Muscle layer of duodenum (tissue), 2 donors: ENCODE results near the gene AKAP8.

ENCODE experiments used
- H3K27ac ChIP-seq: one replicate; pipeline ENCODE4 v1.7.0; 2013; ENCODE audit warnings: mild to moderate bottlenecking, low read length
- H3K27me3 ChIP-seq: one replicate; pipeline ENCODE4 v1.7.0; 2013; ENCODE audit warnings: low read depth, mild to moderate bottlenecking, control low read depth, low read length
- H3K36me3 ChIP-seq, 2 donors: one replicate each; pipeline ENCODE4 v1.7.0; 2013; ENCODE audit warnings: low read length in 2 of 2, control low read depth in 1 of 2, mild to moderate bottlenecking in 1 of 2; ENCODE audit not compliant: insufficient read depth in 2 of 2, control insufficient read depth in 1 of 2
- H3K4me1 ChIP-seq, 2 donors: one replicate each; pipeline ENCODE4 v1.7.0; 2013; ENCODE audit warnings: low read length in 2 of 2, mild to moderate bottlenecking in 2 of 2, control low read depth in 1 of 2, moderate library complexity in 1 of 2; ENCODE audit not compliant: insufficient read depth in 2 of 2, control insufficient read depth in 1 of 2
- H3K4me3 ChIP-seq, 2 donors: one replicate each; pipeline ENCODE4 v1.7.0; 2013; ENCODE audit warnings: low read length in 2 of 2, low read depth in 1 of 2, mild to moderate bottlenecking in 1 of 2
- H3K9me3 ChIP-seq, 2 donors: one replicate each; pipeline ENCODE4 v1.7.0; 2013; ENCODE audit warnings: low read length in 2 of 2, control low read depth in 1 of 2, mild to moderate bottlenecking in 1 of 2; ENCODE audit not compliant: control insufficient read depth in 1 of 2
- donor health status: healthy.

The AKAP8 gene

DNA sequence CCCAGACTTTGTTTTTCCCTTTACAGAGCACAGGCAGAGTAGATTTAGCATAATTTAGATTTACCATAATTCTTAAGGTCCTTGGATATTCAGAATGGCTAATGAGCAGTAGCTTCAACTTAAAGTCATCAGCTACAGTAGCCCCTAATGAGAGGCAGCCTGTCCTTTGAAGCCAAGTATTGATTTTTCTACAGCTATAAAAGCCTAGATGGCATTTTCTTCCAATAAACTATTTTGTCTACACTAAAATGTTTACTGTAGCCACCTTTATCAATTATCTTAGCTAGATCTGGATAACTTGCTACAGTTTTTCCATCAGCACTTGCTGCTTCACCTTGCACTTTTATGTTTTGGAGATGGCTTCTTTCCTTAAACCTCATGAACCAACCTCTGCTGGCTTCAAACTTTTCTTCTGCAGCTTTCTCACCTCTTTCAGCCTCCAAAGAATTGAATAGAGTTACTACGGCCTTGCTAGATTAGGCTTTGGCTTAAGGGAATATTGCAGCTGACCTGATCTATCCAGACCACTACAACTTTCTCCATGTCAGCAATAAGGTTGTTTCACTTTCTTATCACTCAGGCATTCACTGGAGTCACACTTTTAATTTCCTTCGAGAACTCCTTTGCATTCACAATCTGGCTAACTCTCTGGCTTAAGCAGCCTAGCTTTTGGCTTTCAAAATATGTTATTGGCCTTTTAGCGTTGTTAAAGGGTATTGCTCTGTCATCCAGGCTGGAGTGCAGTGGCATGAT, 73.8 kb downstream of the AKAP8 start:
- H3K27ac ChIP-seq: no peak overlapping the region
- H3K4me3 ChIP-seq: no peak overlapping the region
- H3K36me3 ChIP-seq: no peaks in the 10 kb centered on the region
- no peaks in the 10 kb centered on the region for H3K27me3 ChIP-seq
- peaks cover 13 to 53% of the 10 kb centered on the region in 2 donors for H3K4me1 ChIP-seq
- no peaks in the 10 kb centered on the region for H3K9me3 ChIP-seq

DNA sequence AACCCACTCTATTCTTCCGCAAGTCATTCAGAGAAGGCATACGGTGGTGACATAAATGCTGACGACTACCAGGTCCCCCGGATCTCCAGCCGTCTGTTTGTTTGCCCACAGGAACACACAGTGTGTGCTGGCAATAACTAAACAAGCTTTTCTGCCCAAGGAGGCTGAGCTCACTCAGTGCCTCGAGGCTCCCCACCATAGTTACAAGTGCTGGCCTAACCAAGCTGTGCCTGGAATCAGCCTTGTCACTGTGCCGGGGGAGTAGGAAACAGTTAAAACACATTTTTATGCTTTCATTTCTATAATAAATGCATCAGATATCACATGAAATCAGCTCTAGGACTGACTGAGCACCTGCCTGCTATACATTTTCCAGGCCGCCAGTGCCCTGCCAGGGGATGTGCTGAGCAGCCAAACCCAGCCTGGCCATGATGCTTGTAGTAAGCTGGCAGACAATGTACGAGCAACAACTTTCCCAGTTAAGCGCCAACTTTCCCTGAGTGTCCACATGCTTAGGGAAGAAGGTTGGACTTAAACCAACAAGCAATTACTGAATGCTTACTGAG, 75.4 kb downstream of the AKAP8 start:
- Histone ChIP-seq H3K27ac (peak overlapping the region; percentile 7), H3K4me1 (peaks cover 11 to 51% of the 10 kb centered on the region in 2 donors), H3K4me3 (no peak overlapping the region), H3K9me3 (no peaks in the 10 kb centered on the region), H3K36me3 (no peaks in the 10 kb centered on the region), H3K27me3 (no peaks in the 10 kb centered on the region)
